Stomach (tissue), 9 donors: ENCODE results near the gene P2RX6. TPM values are rescaled to one million over a fixed set of nuclear protein-coding genes. Genes with fewer than 3 reads are reported as not detected.

Experiments used
- DNase-seq, 2 donors: peaks; one replicate each; pipeline versions ENCODE4 v3.0.0 to v3.0.0-alpha.2; 2013 to 2019
- H3K27ac ChIP-seq, 5 donors: fragments of 200-600 bp in 4 of 5; sonication (generic) in 4 of 5; one replicate each; pipeline ENCODE4 v1.5.1; 2013 to 2019; ENCODE audit warnings: mild to moderate bottlenecking in 1 of 5, moderate library complexity in 1 of 5
- H3K27me3 ChIP-seq, 3 donors: fragments of 200-600 bp; sonication (generic); one replicate each; pipeline ENCODE4 v1.5.1; 2017 to 2019; ENCODE audit warnings: mixed run types in 1 of 3
- H3K36me3 ChIP-seq, 4 donors: fragments of 200-600 bp; sonication (generic); 1 replicate in 3 of 4; 2 replicates in 1 of 4; pipeline ENCODE4 v1.5.1; 2016 to 2019
- H3K4me1 ChIP-seq, 4 donors: fragments of 200-600 bp; sonication (generic); one replicate each; pipeline ENCODE4 v1.5.1; 2016 to 2019
- H3K4me3 ChIP-seq, 4 donors: fragments of 200-600 bp; sonication (generic) in 3 of 4; one replicate each; pipeline ENCODE4 v1.5.1; 2016 to 2019; ENCODE audit warnings: mild to moderate bottlenecking in 1 of 4
- H3K9me3 ChIP-seq, 4 donors: fragments of 200-600 bp; sonication (generic); one replicate each; pipeline ENCODE4 v1.5.1; 2016 to 2019
- EP300 ChIP-seq: sonication (generic); formaldehyde crosslinking; IDR thresholded peaks from one replicate; pipeline ENCODE4 v1.6.1; 2017; ENCODE audit warnings: antibody characterized with exemption
- POLR2A ChIP-seq, 4 donors: fragments of 450-650 bp; IDR thresholded peaks; one replicate each; pipeline ENCODE4 v1.6.1; 2016; ENCODE audit warnings: antibody characterized with exemption in 4 of 4, control low read depth in 2 of 4, mild to moderate bottlenecking in 1 of 4, moderate library complexity in 1 of 4
- POLR2AphosphoS5 ChIP-seq, 3 donors: sonication (generic); formaldehyde crosslinking; IDR thresholded peaks; one replicate each; pipeline ENCODE4 v1.6.1; 2016; ENCODE audit warnings: antibody characterized with exemption in 3 of 3
- WGBS, 5 donors: extraction: QIAGEN DNeasy Blood & Tissue Kit in 3 of 5; methylation state at CpG; one replicate each; pipeline versions ENCODE4 v1.1.5 to v1.1.7; 2013 to 2018; 5-methylcytosine and 5-hydroxymethylcytosine counted together
- intact Hi-C: fragments of 100-400 bp; cut with DNase I; formaldehyde crosslinking; loops from one replicate; pipeline ENCODE4 v1.15.1; 2023; ENCODE audit warnings: low total_unique reads
- polyA plus RNA-seq, 3 donors: library from polyadenylated mRNA; stranded (reverse); fragments of 200-250 nt; gene quantifications; one replicate each; pipeline ENCODE4 v1.2.3, GENCODE V29; 2013
- total RNA-seq, 5 donors: library from RNA; depleted of rRNA; stranded (reverse); fragments of >200 nt; gene quantifications; one replicate each; pipeline versions ENCODE4 v1.1.0 to v1.2.3, GENCODE V29; 2014 to 2016
- TF ChIP-seq, protein P1 (sequence below), 7 experiments: fragments of 450-650 bp in 4 of 7; fragments of 200-600 bp in 3 of 7; sonication (generic) in 3 of 7; IDR thresholded peaks; one replicate each; pipeline ENCODE4 v1.5.1; 2016 to 2019; ENCODE audit warnings: antibody characterized with exemption in 7 of 7, control low read depth in 2 of 7, mild to moderate bottlenecking in 1 of 7
- donor health status: healthy with polysubstance abuse.
- donor health status: Bipolar disorder and iron deficiency.
- donor health status: healthy.

Gene P2RX6
- total and polyA plus RNA-seq, 8 donors, result 0.10 to 0.55 (median 0.31) TPM; not detected in 5

DNA sequence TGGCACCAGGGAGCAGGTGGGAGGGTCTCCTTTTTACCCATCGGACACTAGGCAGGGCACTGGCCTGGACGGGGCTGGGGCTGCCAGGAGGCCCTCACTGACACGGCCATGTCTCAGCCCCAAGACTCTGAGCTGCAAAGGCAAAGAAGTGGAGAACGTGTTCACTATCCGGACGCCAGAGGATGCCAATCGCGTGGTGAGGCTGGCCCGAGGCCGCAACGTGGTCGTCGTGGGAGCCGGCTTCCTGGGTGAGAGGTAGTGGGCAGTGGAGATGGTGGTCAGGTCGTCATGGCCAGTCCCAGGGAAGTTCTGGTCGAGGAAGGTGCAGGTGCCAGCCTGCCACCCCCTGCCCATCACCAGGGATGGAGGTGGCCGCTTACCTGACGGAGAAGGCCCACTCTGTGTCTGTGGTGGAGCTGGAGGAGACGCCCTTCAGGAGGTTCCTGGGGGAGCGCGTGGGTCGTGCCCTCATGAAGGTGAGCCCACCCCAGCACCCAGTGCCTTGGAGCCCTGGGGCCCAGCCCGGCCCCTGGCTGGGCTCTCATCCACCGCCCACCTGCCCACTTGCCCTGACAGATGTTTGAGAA is 38.6 kb upstream of the P2RX6 start:
- 63 to 83% (median 79%) methylated on average over 16 to 24 of the region's 24 CpGs for WGBS, 5 donors
- intact Hi-C loops, result no loop called here
- TF ChIP-seq POLR2A (IDR thresholded peaks at IDR 0.05), result no peak
- TF ChIP-seq, protein P1, sequence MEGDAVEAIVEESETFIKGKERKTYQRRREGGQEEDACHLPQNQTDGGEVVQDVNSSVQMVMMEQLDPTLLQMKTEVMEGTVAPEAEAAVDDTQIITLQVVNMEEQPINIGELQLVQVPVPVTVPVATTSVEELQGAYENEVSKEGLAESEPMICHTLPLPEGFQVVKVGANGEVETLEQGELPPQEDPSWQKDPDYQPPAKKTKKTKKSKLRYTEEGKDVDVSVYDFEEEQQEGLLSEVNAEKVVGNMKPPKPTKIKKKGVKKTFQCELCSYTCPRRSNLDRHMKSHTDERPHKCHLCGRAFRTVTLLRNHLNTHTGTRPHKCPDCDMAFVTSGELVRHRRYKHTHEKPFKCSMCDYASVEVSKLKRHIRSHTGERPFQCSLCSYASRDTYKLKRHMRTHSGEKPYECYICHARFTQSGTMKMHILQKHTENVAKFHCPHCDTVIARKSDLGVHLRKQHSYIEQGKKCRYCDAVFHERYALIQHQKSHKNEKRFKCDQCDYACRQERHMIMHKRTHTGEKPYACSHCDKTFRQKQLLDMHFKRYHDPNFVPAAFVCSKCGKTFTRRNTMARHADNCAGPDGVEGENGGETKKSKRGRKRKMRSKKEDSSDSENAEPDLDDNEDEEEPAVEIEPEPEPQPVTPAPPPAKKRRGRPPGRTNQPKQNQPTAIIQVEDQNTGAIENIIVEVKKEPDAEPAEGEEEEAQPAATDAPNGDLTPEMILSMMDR (IDR thresholded peaks at IDR 0.05), result no peak
- TF ChIP-seq POLR2AphosphoS5 (IDR thresholded peaks at IDR 0.05), result no peak
- TF ChIP-seq EP300, result no peak
- Histone ChIP-seq H3K27ac (no peak overlapping the region), H3K4me3 (no peak overlapping the region), H3K27me3 (peaks cover 0 to 17% (median 0%) of the 10 kb centered on the region in 3 donors), H3K4me1 (peaks cover 19 to 25% (median 22%) of the 10 kb centered on the region in 4 donors), H3K9me3 (peaks cover 0 to 10% (median 8%) of the 10 kb centered on the region in 4 donors), H3K36me3 (no peaks in the 10 kb centered on the region)
- DNase-seq, result no peak

DNA sequence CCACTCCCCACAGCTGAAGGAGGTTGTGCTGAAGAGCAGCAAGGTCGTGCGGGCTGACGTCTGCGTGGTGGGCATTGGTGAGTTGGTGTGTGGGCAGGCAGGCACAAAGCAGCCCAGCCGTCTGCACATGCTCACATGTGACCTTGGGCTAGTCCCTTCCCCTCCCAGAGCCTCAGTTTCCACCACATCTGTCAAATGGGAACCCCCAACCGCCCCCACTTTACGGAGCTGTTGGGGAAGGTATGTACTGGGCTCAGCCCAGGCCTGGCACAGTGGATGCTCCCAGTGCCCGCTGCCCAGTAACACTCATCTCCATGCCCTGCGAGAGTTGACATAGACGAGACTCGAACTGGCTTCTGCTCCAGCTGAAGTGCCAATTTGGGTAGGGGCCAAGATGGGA is 37.9 kb upstream of the P2RX6 start:
- Histone ChIP-seq H3K27me3 (peaks cover 0 to 17% (median 0%) of the 10 kb centered on the region in 3 donors), H3K4me3 (no peak overlapping the region), H3K4me1 (peaks cover 24 to 28% (median 25%) of the 10 kb centered on the region in 4 donors), H3K27ac (no peak overlapping the region), H3K36me3 (no peaks in the 10 kb centered on the region), H3K9me3 (peaks cover 0 to 10% (median 8%) of the 10 kb centered on the region in 4 donors)
- intact Hi-C loops, result no loop called here
- DNase-seq, result no peak
- TF ChIP-seq, protein P1 (IDR thresholded peaks at IDR 0.05), result no peak
- TF ChIP-seq POLR2AphosphoS5 (IDR thresholded peaks at IDR 0.05), result no peak
- no peak for TF ChIP-seq POLR2A (IDR thresholded peaks at IDR 0.05)
- WGBS, 5 donors, result 71 to 85% (median 80%) methylated on average over 9 to 11 of the region's 11 CpGs

DNA sequence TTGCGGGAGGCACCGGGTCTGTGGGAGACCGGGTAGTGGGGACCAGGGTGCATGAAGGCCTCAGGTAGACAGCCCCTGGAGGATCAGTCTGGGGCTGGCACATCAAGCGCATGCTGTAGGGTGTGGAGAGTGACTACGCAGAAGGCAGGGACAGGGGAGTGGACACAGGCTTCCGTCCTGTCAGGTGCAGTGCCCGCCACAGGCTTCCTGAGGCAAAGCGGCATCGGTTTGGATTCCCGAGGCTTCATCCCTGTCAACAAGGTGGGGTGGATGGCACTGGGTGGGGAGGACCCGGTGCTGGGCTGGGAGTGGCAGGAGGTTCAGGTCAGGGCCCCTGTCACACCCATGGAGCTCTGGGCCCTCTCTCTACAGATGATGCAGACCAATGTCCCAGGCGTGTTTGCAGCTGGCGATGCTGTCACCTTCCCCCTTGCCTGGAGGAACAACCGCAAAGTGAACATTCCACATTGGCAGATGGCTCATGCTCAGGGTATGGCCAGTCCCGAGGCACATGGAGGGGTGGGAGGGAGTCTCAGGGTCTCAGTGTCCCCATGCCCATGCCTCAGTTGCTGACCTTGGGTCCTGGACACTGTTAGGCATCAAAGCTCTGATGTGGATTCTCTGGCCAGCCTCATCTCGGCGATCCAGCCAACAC is 37.3 kb upstream of the P2RX6 start:
- Histone ChIP-seq H3K4me1 (peaks cover 24 to 31% (median 27%) of the 10 kb centered on the region in 4 donors), H3K36me3 (no peaks in the 10 kb centered on the region), H3K4me3 (no peak overlapping the region), H3K9me3 (peaks cover 0 to 10% (median 8%) of the 10 kb centered on the region in 4 donors), H3K27me3 (peaks cover 0 to 17% (median 0%) of the 10 kb centered on the region in 3 donors), H3K27ac (no peak overlapping the region)
- no peak for DNase-seq
- intact Hi-C loops, result no loop called here
- WGBS, 5 donors, result 79 to 91% (median 88%) methylated on average over 13 to 17 of the region's 17 CpGs
- TF ChIP-seq EP300 (no peak), POLR2A (IDR thresholded peaks at IDR 0.05) (no peak), POLR2AphosphoS5 (IDR thresholded peaks at IDR 0.05) (no peak)
- TF ChIP-seq, protein P1 (IDR thresholded peaks at IDR 0.05), result no peak

DNA sequence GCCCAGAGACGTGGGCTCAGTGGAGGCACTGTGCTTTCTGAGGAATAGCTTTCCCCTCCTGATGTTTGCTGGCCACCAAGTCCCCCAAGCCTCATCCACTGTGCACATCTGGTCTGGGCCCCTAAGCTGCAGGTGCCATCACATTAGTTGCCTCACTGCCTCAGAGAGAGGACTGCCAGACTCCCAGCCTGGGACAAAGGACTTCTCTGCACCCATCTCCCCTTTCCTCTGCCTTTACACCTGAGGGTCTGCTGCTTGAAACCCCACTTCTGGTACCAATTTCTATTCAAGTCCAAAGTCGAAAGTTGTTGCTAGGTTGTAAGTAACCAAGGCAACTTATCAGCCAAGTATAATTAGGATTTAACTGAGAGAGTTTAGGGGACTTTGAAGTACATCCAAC is 36.5 kb upstream of the P2RX6 start:
- intact Hi-C loops, result no loop called here
- TF ChIP-seq POLR2A (IDR thresholded peaks at IDR 0.05), result no peak
- TF ChIP-seq EP300, result no peak
- TF ChIP-seq POLR2AphosphoS5 (IDR thresholded peaks at IDR 0.05), result no peak
- TF ChIP-seq, protein P1 (IDR thresholded peaks at IDR 0.05), result no peak
- peaks cover 31 to 39% (median 35%) of the 10 kb centered on the region in 4 donors for H3K4me1 ChIP-seq

More for the DNA sequence above, 36.5 kb upstream of the P2RX6 start:
- H3K27me3 ChIP-seq, result peaks cover 0 to 17% (median 0%) of the 10 kb centered on the region in 3 donors
- H3K27ac ChIP-seq, result no peak overlapping the region
- no peak for DNase-seq
- WGBS, 5 donors, result 86 to 94% (median 86%) methylated on average over 2 of the region's 2 CpGs
- peaks cover 0 to under 1% (median 0%) of the 10 kb centered on the region in 4 donors for H3K36me3 ChIP-seq
- peaks cover 0 to 10% (median 8%) of the 10 kb centered on the region in 4 donors for H3K9me3 ChIP-seq
- no peak overlapping the region for H3K4me3 ChIP-seq
